WTC11 (cell line): ENCODE data around the gene ZNF283. TPM values are rescaled to one million over a fixed set of nuclear protein-coding genes. Genes with fewer than 3 reads are reported as not detected.
A peak's percentile ranks its signal among the peaks of the same experiment; 100 is the strongest.

Experiments used
- ATAC-seq: fragments of 200-7000 bp; cut with Tn5 transposase; 2 replicates; pipeline ENCODE4 v1.10.0; 2021; ENCODE audit warnings: mild to moderate bottlenecking, moderate library complexity
- CTCF ChIA-PET: fragments of 300-600 bp; sonication (Branson Sonifier 250); formaldehyde crosslinking; loops from one replicate; lab custom pipeline; 2021; ENCODE audit warnings: antibody characterized with exemption; lab: Charles Lee
- POLR2A ChIA-PET: fragments of 350-600 bp; sonication (Branson Sonifier 250); formaldehyde crosslinking; loops from one replicate; lab custom pipeline; 2021; ENCODE audit warnings: antibody characterized with exemption; lab: Charles Lee
- DNase-seq: peaks from one replicate; pipeline ENCODE4 v3.0.0; 2021; ENCODE audit warnings: low spot score
- H3K27ac Mint-ChIP-seq: 2 replicates; pipeline ENCODE4 v1.8.0; 2021; ENCODE audit warnings: mixed read lengths
- H3K27me3 Mint-ChIP-seq: 2 replicates; pipeline ENCODE4 v1.8.0; 2021; ENCODE audit warnings: low read depth, mild to moderate bottlenecking, moderate library complexity, mixed read lengths
- H3K36me3 Mint-ChIP-seq: 2 replicates; pipeline ENCODE4 v1.8.0; 2021; ENCODE audit warnings: mixed read lengths
- H3K4me1 Mint-ChIP-seq: 2 replicates; pipeline ENCODE4 v1.8.0; 2022; ENCODE audit warnings: mixed read lengths
- H3K4me3 Mint-ChIP-seq: 2 replicates; pipeline ENCODE4 v1.8.0; 2021; ENCODE audit warnings: mild to moderate bottlenecking, moderate library complexity, mixed read lengths
- H3K9me3 Mint-ChIP-seq: 2 replicates; pipeline ENCODE4 v1.8.0; 2021; ENCODE audit warnings: mixed read lengths
- CBFB ChIP-seq: sonication (generic); formaldehyde crosslinking; IDR thresholded peaks from 2 replicates; pipeline ENCODE4 v1.8.1; 2022; ENCODE audit warnings: mild to moderate bottlenecking, low read depth, missing genetic modification reagents
- E2F1 ChIP-seq: sonication (generic); formaldehyde crosslinking; IDR thresholded peaks from 2 replicates; pipeline ENCODE4 v1.8.0; 2022; ENCODE audit warnings: mild to moderate bottlenecking, missing genetic modification reagents
- FOXP1 ChIP-seq: sonication (generic); formaldehyde crosslinking; IDR thresholded peaks from 2 replicates; pipeline ENCODE4 v1.8.0; 2022; ENCODE audit warnings: missing genetic modification reagents, mild to moderate bottlenecking, moderate library complexity, borderline replicate concordance
- GTF2I ChIP-seq: fragments of 250-450 bp; sonication (Bioruptor Pico); conservative IDR thresholded peaks from 2 replicates; pipeline ENCODE4 v1.4.0; 2021; ENCODE audit warnings: mild to moderate bottlenecking
- NFE2L1 ChIP-seq: sonication (generic); formaldehyde crosslinking; IDR thresholded peaks from 2 replicates; pipeline ENCODE4 v1.8.1; 2023; ENCODE audit warnings: missing genetic modification reagents
- NR2C2 ChIP-seq: sonication (generic); formaldehyde crosslinking; IDR thresholded peaks from 2 replicates; pipeline ENCODE4 v1.8.0; 2022; ENCODE audit warnings: mild to moderate bottlenecking, missing genetic modification reagents
- RELA ChIP-seq: sonication (generic); formaldehyde crosslinking; IDR thresholded peaks from 2 replicates; pipeline ENCODE4 v1.8.1; 2022; ENCODE audit warnings: missing genetic modification reagents, mild to moderate bottlenecking, borderline replicate concordance
- RORB ChIP-seq: fragments of 250-450 bp; sonication (Bioruptor Pico); IDR thresholded peaks from 2 replicates; pipeline ENCODE4 v1.9.0; 2021; ENCODE audit warnings: mild to moderate bottlenecking
- SP1 ChIP-seq: sonication (generic); formaldehyde crosslinking; conservative IDR thresholded peaks from 2 replicates; pipeline ENCODE4 v1.8.1; 2022; ENCODE audit warnings: missing genetic modification reagents
- TCF7 ChIP-seq: sonication (generic); formaldehyde crosslinking; IDR thresholded peaks from 2 replicates; pipeline ENCODE4 v1.8.0; 2022; ENCODE audit warnings: mild to moderate bottlenecking, low read depth, missing genetic modification reagents, moderate library complexity
- ZNF317 ChIP-seq: sonication (generic); formaldehyde crosslinking; IDR thresholded peaks from 2 replicates; pipeline ENCODE4 v1.8.1; 2023; ENCODE audit warnings: low read depth, mild to moderate bottlenecking, moderate library complexity, missing genetic modification reagents, borderline replicate concordance
- ZNF425 ChIP-seq: fragments of 250-450 bp; sonication (Bioruptor Pico); conservative IDR thresholded peaks from 2 replicates; pipeline ENCODE4 v1.9.0; 2021; ENCODE audit warnings: mild to moderate bottlenecking
- ZNF671 ChIP-seq: fragments of 250-450 bp; sonication (Bioruptor Pico); IDR thresholded peaks from 2 replicates; pipeline ENCODE4 v1.8.0; 2021; ENCODE audit warnings: mild to moderate bottlenecking
- total RNA-seq: library from RNA; stranded (reverse); gene quantifications from 3 replicates; pipeline ENCODE4 v1.2.3, GENCODE V29; 2021
- TF ChIP-seq, protein P1 (sequence below): sonication (generic); formaldehyde crosslinking; IDR thresholded peaks from 2 replicates; pipeline ENCODE4 v1.8.0; 2022; ENCODE audit warnings: mild to moderate bottlenecking, missing genetic modification reagents
- TF ChIP-seq, protein P2 (sequence below): fragments of 250-450 bp; sonication (Bioruptor Pico); IDR thresholded peaks from 2 replicates; pipeline ENCODE4 v2.1.2; 2022; ENCODE audit warnings: mild to moderate bottlenecking, moderate library complexity
- TF ChIP-seq, protein P3 (sequence below): sonication (generic); formaldehyde crosslinking; IDR thresholded peaks from 2 replicates; pipeline ENCODE4 v1.8.1; 2022; ENCODE audit warnings: low read depth, mild to moderate bottlenecking, moderate library complexity, missing genetic modification reagents, borderline replicate concordance
- TF ChIP-seq, protein P4 (sequence below): sonication (generic); formaldehyde crosslinking; IDR thresholded peaks from 2 replicates; pipeline ENCODE4 v1.8.1; 2023; ENCODE audit warnings: mild to moderate bottlenecking, missing genetic modification reagents

ZNF283 gene
- total RNA-seq, 1 experiment from 2014 or later, result 7.1 TPM

GRCh38 chr19:43797556-43797955, 29.6 kb upstream of the ZNF283 start:
- POLR2A ChIA-PET, result no interaction called here
- Mint-ChIP-seq H3K4me3 (peak overlapping the region; percentile 80; the same call in 1 of the 2 replicates), H3K27me3 (peaks cover 85% of the 10 kb centered on the region), H3K36me3 (no peaks in the 10 kb centered on the region), H3K27ac (no peak overlapping the region), H3K4me1 (peaks cover 5% of the 10 kb centered on the region; the same call in 1 of the 2 replicates), H3K9me3 (peaks cover 4% of the 10 kb centered on the region; the same call in 1 of the 2 replicates)
- TF ChIP-seq E2F1 (CRISPR knock-in tag) (no peak), ZNF671 (CRISPR knock-in tag) (no peak), ZNF425 (CRISPR knock-in tag) (no peak), RORB (CRISPR knock-in tag) (no peak)
- TF ChIP-seq, protein P1, sequence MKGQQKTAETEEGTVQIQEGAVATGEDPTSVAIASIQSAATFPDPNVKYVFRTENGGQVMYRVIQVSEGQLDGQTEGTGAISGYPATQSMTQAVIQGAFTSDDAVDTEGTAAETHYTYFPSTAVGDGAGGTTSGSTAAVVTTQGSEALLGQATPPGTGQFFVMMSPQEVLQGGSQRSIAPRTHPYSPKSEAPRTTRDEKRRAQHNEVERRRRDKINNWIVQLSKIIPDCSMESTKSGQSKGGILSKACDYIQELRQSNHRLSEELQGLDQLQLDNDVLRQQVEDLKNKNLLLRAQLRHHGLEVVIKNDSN, result no peak
- no peak for ATAC-seq
- no peak for DNase-seq
- CTCF ChIA-PET, result interaction anchor here (1.0 to 1.7 kb wide), 3 partner anchors 12 to 52 kb away, joined by 3 to 6 read pairs (median 6); no protein-coding TSS in a partner anchor

DNA sequence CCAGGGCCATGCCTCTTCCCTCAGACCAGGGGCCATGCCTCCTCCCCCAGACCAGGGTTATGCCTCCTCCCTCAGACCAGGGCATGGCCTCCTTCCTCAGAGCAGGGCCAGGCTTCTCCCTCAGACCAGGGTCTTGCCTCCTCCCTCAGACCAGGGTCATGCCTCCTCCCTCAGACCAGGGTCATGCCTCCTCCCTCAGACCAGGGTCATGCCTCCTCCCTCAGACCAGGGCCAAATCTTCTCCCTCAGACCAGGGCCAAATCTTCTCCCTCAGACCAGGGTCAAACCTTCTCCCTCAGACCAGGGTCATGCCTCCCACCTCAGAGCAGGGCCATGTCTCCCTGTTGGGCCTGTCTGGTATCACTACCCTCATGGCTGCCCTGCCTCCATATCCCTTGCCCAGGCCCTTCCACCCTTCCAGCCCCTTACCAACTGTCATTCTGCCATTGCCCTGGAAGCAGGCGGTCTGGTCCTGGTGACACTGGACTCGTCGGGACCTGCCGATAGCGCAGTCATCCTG, 29.0 kb upstream of the ZNF283 start:
- TF ChIP-seq TCF7 (CRISPR knock-in tag) (no peak), SP1 (CRISPR knock-in tag) (no peak)
- DNase-seq, result no peak
- CTCF ChIA-PET, result no interaction called here
- no peak for ATAC-seq
- H3K27me3 Mint-ChIP-seq, result peaks cover 86% of the 10 kb centered on the region
- no peaks in the 10 kb centered on the region for H3K36me3 Mint-ChIP-seq
- H3K9me3 Mint-ChIP-seq, result peaks cover 4% of the 10 kb centered on the region; the same call in 1 of the 2 replicates
- POLR2A ChIA-PET, result no interaction called here
- peaks cover 5% of the 10 kb centered on the region; the same call in 1 of the 2 replicates for H3K4me1 Mint-ChIP-seq
- H3K27ac Mint-ChIP-seq, result no peak overlapping the region
- H3K4me3 Mint-ChIP-seq, result peak overlapping the region; percentile 80

- Mint-ChIP-seq H3K4me1 (peaks cover 5% of the 10 kb centered on the region; the same call in 1 of the 2 replicates), H3K9me3 (peaks cover 4% of the 10 kb centered on the region; the same call in 1 of the 2 replicates), H3K27ac (no peak overlapping the region), H3K36me3 (no peaks in the 10 kb centered on the region), H3K4me3 (peak overlapping the region; percentile 80), H3K27me3 (peaks cover 82% of the 10 kb centered on the region)
- ATAC-seq (peak; percentile 92), DNase-seq (peak; percentile 78)
- ChIA-PET POLR2A (no interaction called here), CTCF (interaction anchor here (0.5 to 1.7 kb wide), 6 partner anchors 11 to 130 kb away, joined by 3 to 6 read pairs (median 5); no protein-coding TSS in a partner anchor)
- TF ChIP-seq ZNF317 (CRISPR knock-in tag), result no peak
- TF ChIP-seq RELA, result no peak
- TF ChIP-seq ZNF425 (CRISPR knock-in tag), result no peak
- peak; percentile 56; the same call in 1 of the 2 replicates for TF ChIP-seq NFE2L1 (CRISPR knock-in tag)
- TF ChIP-seq, protein P2, sequence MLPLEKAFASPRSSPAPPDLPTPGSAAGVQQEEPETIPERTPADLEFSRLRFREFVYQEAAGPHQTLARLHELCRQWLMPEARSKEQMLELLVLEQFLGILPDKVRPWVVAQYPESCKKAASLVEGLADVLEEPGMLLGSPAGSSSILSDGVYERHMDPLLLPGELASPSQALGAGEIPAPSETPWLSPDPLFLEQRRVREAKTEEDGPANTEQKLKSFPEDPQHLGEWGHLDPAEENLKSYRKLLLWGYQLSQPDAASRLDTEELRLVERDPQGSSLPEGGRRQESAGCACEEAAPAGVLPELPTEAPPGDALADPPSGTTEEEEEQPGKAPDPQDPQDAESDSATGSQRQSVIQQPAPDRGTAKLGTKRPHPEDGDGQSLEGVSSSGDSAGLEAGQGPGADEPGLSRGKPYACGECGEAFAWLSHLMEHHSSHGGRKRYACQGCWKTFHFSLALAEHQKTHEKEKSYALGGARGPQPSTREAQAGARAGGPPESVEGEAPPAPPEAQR, result no peak
- no peak for TF ChIP-seq CBFB (CRISPR knock-in tag)
- TF ChIP-seq FOXP1, result no peak; the same call in 1 of the 2 replicates
- TF ChIP-seq, protein P3, sequence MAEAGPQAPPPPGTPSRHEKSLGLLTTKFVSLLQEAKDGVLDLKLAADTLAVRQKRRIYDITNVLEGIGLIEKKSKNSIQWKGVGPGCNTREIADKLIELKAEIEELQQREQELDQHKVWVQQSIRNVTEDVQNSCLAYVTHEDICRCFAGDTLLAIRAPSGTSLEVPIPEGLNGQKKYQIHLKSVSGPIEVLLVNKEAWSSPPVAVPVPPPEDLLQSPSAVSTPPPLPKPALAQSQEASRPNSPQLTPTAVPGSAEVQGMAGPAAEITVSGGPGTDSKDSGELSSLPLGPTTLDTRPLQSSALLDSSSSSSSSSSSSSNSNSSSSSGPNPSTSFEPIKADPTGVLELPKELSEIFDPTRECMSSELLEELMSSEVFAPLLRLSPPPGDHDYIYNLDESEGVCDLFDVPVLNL (CRISPR knock-in tag), result peak; percentile 55; the same call in 1 of the 2 replicates
- no peak for TF ChIP-seq NR2C2 (CRISPR knock-in tag)
- 0 out of 2 replicates have a peak, but pooled peaks have one; percentile 50 for TF ChIP-seq GTF2I (CRISPR knock-in tag)
- TF ChIP-seq, protein P4, sequence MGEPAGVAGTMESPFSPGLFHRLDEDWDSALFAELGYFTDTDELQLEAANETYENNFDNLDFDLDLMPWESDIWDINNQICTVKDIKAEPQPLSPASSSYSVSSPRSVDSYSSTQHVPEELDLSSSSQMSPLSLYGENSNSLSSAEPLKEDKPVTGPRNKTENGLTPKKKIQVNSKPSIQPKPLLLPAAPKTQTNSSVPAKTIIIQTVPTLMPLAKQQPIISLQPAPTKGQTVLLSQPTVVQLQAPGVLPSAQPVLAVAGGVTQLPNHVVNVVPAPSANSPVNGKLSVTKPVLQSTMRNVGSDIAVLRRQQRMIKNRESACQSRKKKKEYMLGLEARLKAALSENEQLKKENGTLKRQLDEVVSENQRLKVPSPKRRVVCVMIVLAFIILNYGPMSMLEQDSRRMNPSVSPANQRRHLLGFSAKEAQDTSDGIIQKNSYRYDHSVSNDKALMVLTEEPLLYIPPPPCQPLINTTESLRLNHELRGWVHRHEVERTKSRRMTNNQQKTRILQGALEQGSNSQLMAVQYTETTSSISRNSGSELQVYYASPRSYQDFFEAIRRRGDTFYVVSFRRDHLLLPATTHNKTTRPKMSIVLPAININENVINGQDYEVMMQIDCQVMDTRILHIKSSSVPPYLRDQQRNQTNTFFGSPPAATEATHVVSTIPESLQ (CRISPR knock-in tag), result no peak
These were observed 28.3 kb upstream of the ZNF283 start for GRCh38 chr19:43798546-43799409.
